HepG2 (cell line): ENCODE results near the gene KCNH6. TPM values are rescaled to one million over a fixed set of nuclear protein-coding genes. Genes with fewer than 3 reads are reported as not detected.
A peak's percentile ranks its signal among the peaks of the same experiment; 100 is the strongest.

Experiments
- FLYWCH1 ChIP-seq: sonication (generic); formaldehyde crosslinking; IDR thresholded peaks from 2 replicates; pipeline ENCODE4 v1.8.1; 2023; ENCODE audit warnings: mild to moderate bottlenecking, missing genetic modification reagents
- FOSL1 ChIP-seq: sonication (generic); formaldehyde crosslinking; IDR thresholded peaks from 2 replicates; pipeline ENCODE4 v1.9.0; 2021; ENCODE audit warnings: missing genetic modification reagents, borderline replicate concordance
- RCOR2 ChIP-seq: IDR thresholded peaks from 2 replicates; pipeline ENCODE4 v1.6.1; 2016; ENCODE audit warnings: missing biosample characterization, missing genetic modification reagents
- REL ChIP-seq: sonication (generic); formaldehyde crosslinking; conservative IDR thresholded peaks from 2 replicates; pipeline ENCODE4 v1.8.0; 2022; ENCODE audit warnings: mild to moderate bottlenecking, missing genetic modification reagents, moderate library complexity
- USF2 ChIP-seq, 2 experiments: sonication (generic) in 1 of 2; formaldehyde crosslinking in 1 of 2; IDR thresholded peaks; 2 replicates each; pipeline versions ENCODE4 v1.5.1 to v1.6.1; 2011 to 2020; ENCODE audit warnings: borderline replicate concordance in 1 of 2, low read depth in 1 of 2, low read length in 1 of 2, mild to moderate bottlenecking in 1 of 2, missing genetic modification reagents in 1 of 2, moderate library complexity in 1 of 2
- XBP1 ChIP-seq: sonication (generic); formaldehyde crosslinking; IDR thresholded peaks from 2 replicates; pipeline ENCODE4 v1.5.0; 2020; ENCODE audit warnings: missing genetic modification reagents
- ZBTB20 ChIP-seq: sonication (generic); formaldehyde crosslinking; IDR thresholded peaks from 2 replicates; pipeline ENCODE4 v1.8.1; 2023; ENCODE audit warnings: missing genetic modification reagents, low read depth, mild to moderate bottlenecking, borderline replicate concordance
- ZNF143 ChIP-seq: sonication (generic); formaldehyde crosslinking; IDR thresholded peaks from 2 replicates; pipeline ENCODE4 v1.4.0; 2020; ENCODE audit warnings: missing genetic modification reagents
- ZNF232 ChIP-seq: sonication (generic); formaldehyde crosslinking; IDR thresholded peaks from 2 replicates; pipeline ENCODE4 v1.4.0; 2020; ENCODE audit warnings: missing genetic modification reagents, borderline replicate concordance
- ZNF24 ChIP-seq: fragments of 450-650 bp; IDR thresholded peaks from 2 replicates; pipeline ENCODE4 v1.6.1; 2017; ENCODE audit warnings: antibody characterized with exemption, mild to moderate bottlenecking
- ZNF451 ChIP-seq: sonication (generic); formaldehyde crosslinking; IDR thresholded peaks from 2 replicates; pipeline ENCODE4 v1.5.0; 2020; ENCODE audit warnings: mild to moderate bottlenecking, missing genetic modification reagents
- ZNF484 ChIP-seq: sonication (generic); formaldehyde crosslinking; IDR thresholded peaks from 2 replicates; pipeline ENCODE4 v1.5.1; 2020; ENCODE audit warnings: mild to moderate bottlenecking, low read depth, missing genetic modification reagents, borderline replicate concordance
- ZNF549 ChIP-seq: sonication (generic); formaldehyde crosslinking; IDR thresholded peaks from 2 replicates; pipeline ENCODE4 v1.5.0; 2020; ENCODE audit warnings: missing genetic modification reagents
- ZNF660 ChIP-seq: sonication (generic); formaldehyde crosslinking; IDR thresholded peaks from 2 replicates; pipeline ENCODE4 v1.5.1; 2020; ENCODE audit warnings: mild to moderate bottlenecking, low read depth, missing genetic modification reagents, borderline replicate concordance
- ZNF746 ChIP-seq: sonication (generic); formaldehyde crosslinking; IDR thresholded peaks from 2 replicates; pipeline ENCODE4 v1.8.0; 2022; ENCODE audit warnings: mild to moderate bottlenecking, missing genetic modification reagents
- ZNF773 ChIP-seq: sonication (generic); formaldehyde crosslinking; IDR thresholded peaks from 2 replicates; pipeline ENCODE4 v1.4.0; 2020; ENCODE audit warnings: missing genetic modification reagents, borderline replicate concordance
- polyA plus RNA-seq, 8 experiments: library from polyadenylated mRNA; depleted of rRNA in 3 of 8; stranded (reverse) in 7 of 8; unstranded in 1 of 8; fragments of >200 nt; fragmentation: Illumina TruSeq in 4 of 8; extraction: Trizol in 4 of 8; gene quantifications; 2 replicates each; pipeline versions ENCODE4 v1.2.1 to v1.2.3, GENCODE V29; 2011 to 2016; ENCODE audit warnings: low read depth in 4 of 8, missing spikeins in 1 of 8, mixed read lengths in 1 of 8; ENCODE audit not compliant: insufficient read depth in 1 of 8
- total RNA-seq, 5 experiments: library from RNA; depleted of rRNA; stranded (reverse); fragments of >200 nt; fragmentation: Illumina TruSeq; extraction: Trizol; gene quantifications; 2 replicates each; pipeline ENCODE4 v1.2.3, GENCODE V29; 2016; ENCODE audit warnings: low read depth in 1 of 5
- TF ChIP-seq, protein P1 (sequence below): sonication (generic); formaldehyde crosslinking; IDR thresholded peaks from 2 replicates; pipeline ENCODE4 v1.8.0; 2022; ENCODE audit warnings: missing genetic modification reagents, mild to moderate bottlenecking, moderate library complexity, borderline replicate concordance
- TF ChIP-seq, protein P2 (sequence below): sonication (generic); formaldehyde crosslinking; IDR thresholded peaks from 2 replicates; pipeline ENCODE4 v1.5.1; 2020; ENCODE audit warnings: mild to moderate bottlenecking, missing genetic modification reagents, moderate library complexity

Gene KCNH6
- total and polyA plus RNA-seq, 2 of the 13 experiments (the other 11 are each of a cell fraction or from before 2014, with no cell fraction given) = 0.05 to 0.18 TPM

GRCh38 chr17:63531022-63531965, 8.1 kb downstream of the KCNH6 start (continued):
- TF ChIP-seq, protein P1, sequence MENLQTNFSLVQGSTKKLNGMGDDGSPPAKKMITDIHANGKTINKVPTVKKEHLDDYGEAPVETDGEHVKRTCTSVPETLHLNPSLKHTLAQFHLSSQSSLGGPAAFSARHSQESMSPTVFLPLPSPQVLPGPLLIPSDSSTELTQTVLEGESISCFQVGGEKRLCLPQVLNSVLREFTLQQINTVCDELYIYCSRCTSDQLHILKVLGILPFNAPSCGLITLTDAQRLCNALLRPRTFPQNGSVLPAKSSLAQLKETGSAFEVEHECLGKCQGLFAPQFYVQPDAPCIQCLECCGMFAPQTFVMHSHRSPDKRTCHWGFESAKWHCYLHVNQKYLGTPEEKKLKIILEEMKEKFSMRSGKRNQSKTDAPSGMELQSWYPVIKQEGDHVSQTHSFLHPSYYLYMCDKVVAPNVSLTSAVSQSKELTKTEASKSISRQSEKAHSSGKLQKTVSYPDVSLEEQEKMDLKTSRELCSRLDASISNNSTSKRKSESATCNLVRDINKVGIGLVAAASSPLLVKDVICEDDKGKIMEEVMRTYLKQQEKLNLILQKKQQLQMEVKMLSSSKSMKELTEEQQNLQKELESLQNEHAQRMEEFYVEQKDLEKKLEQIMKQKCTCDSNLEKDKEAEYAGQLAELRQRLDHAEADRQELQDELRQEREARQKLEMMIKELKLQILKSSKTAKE = peak; percentile 87
- TF ChIP-seq ZNF24 = no peak
- TF ChIP-seq ZBTB20 (CRISPR knock-in tag) = peak; percentile 69; the same call in 1 of the 2 replicates
- TF ChIP-seq FLYWCH1 (CRISPR knock-in tag) = no peak
- TF ChIP-seq ZNF451 (CRISPR knock-in tag) = peak; percentile 47; the same call in 1 of the 2 replicates
- TF ChIP-seq ZNF143 = no peak
- TF ChIP-seq ZNF484 (CRISPR knock-in tag) = no peak
- TF ChIP-seq REL (CRISPR knock-in tag) = no peak
- no peak for TF ChIP-seq ZNF660 (CRISPR knock-in tag)
- TF ChIP-seq, protein P2, sequence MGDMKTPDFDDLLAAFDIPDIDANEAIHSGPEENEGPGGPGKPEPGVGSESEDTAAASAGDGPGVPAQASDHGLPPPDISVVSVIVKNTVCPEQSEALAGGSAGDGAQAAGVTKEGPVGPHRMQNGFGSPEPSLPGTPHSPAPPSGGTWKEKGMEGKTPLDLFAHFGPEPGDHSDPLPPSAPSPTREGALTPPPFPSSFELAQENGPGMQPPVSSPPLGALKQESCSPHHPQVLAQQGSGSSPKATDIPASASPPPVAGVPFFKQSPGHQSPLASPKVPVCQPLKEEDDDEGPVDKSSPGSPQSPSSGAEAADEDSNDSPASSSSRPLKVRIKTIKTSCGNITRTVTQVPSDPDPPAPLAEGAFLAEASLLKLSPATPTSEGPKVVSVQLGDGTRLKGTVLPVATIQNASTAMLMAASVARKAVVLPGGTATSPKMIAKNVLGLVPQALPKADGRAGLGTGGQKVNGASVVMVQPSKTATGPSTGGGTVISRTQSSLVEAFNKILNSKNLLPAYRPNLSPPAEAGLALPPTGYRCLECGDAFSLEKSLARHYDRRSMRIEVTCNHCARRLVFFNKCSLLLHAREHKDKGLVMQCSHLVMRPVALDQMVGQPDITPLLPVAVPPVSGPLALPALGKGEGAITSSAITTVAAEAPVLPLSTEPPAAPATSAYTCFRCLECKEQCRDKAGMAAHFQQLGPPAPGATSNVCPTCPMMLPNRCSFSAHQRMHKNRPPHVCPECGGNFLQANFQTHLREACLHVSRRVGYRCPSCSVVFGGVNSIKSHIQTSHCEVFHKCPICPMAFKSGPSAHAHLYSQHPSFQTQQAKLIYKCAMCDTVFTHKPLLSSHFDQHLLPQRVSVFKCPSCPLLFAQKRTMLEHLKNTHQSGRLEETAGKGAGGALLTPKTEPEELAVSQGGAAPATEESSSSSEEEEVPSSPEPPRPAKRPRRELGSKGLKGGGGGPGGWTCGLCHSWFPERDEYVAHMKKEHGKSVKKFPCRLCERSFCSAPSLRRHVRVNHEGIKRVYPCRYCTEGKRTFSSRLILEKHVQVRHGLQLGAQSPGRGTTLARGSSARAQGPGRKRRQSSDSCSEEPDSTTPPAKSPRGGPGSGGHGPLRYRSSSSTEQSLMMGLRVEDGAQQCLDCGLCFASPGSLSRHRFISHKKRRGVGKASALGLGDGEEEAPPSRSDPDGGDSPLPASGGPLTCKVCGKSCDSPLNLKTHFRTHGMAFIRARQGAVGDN = peak; percentile 96
- TF ChIP-seq USF2 (IDR thresholded peaks at IDR 0.05; ENCODE audit: low read depth, low read length) = no peak
- peak; percentile 28; the same call in 1 of the 2 replicates for TF ChIP-seq USF2 (CRISPR knock-in tag; IDR thresholded peaks at IDR 0.05; ENCODE audit: borderline replicate concordance)
- no peak; the same call in 1 of the 2 replicates for TF ChIP-seq ZNF746
- TF ChIP-seq RCOR2 (CRISPR knock-in tag) = peak; percentile 88; the same call in 1 of the 2 replicates
- TF ChIP-seq FOSL1 (CRISPR knock-in tag) = no peak
- no peak for TF ChIP-seq XBP1 (CRISPR knock-in tag)
- TF ChIP-seq ZNF232 = peak; percentile 63; the same call in 1 of the 2 replicates
- no peak for TF ChIP-seq ZNF549 (CRISPR knock-in tag)
- no peak for TF ChIP-seq ZNF773 (CRISPR knock-in tag)
